ENCODE measurements around the gene C14orf180.

DNA sequence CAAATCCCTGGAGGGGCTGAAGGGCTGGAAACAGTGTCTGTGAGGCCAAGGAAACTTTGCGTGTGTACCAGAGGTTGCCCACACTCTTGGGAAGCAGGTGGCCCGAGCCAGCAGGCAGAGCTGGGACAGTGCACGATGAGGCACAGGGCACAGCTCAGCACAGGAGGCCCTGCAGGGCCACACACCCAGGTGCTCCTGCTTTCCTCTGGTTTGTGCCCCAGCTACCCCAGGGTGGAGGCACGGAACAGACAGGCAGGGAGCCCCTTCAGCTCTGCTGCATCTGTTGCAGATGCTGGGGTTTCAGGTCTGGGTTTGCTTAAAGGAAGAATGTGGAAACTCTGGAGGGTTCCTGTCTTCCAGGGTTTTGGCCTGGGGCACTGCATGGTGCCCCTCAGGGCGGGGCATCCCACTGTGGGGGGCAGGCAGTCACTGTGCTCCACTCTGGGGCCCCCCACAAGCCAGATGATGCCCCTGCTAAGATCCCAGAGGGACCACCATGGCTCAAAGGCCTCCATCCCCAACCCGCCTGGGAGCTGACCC, 16.4 kb downstream of the C14orf180 start:
- TF ChIP-seq, protein P1, sequence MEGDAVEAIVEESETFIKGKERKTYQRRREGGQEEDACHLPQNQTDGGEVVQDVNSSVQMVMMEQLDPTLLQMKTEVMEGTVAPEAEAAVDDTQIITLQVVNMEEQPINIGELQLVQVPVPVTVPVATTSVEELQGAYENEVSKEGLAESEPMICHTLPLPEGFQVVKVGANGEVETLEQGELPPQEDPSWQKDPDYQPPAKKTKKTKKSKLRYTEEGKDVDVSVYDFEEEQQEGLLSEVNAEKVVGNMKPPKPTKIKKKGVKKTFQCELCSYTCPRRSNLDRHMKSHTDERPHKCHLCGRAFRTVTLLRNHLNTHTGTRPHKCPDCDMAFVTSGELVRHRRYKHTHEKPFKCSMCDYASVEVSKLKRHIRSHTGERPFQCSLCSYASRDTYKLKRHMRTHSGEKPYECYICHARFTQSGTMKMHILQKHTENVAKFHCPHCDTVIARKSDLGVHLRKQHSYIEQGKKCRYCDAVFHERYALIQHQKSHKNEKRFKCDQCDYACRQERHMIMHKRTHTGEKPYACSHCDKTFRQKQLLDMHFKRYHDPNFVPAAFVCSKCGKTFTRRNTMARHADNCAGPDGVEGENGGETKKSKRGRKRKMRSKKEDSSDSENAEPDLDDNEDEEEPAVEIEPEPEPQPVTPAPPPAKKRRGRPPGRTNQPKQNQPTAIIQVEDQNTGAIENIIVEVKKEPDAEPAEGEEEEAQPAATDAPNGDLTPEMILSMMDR (conservative IDR thresholded peaks at IDR 0.05), result no peak
- no peak for TF ChIP-seq ZFX (IDR thresholded peaks at IDR 0.05)
